Ishikawa (cell line): Measurements from ENCODE around the gene TLCD3A.

ENCODE experiments used
- EP300 ChIP-seq: IDR thresholded peaks from 2 replicates; pipeline ENCODE4 v1.6.1; 2012; ENCODE audit warnings: borderline replicate concordance
- TAF1 ChIP-seq: IDR thresholded peaks from 2 replicates; pipeline ENCODE4 v1.6.1; 2012; ENCODE audit warnings: low read depth, mild to moderate bottlenecking
- TCF12 ChIP-seq: IDR thresholded peaks from 2 replicates; pipeline ENCODE4 v1.6.1; 2012; ENCODE audit warnings: low read depth
- YY1 ChIP-seq: IDR thresholded peaks from 2 replicates; pipeline ENCODE4 v1.6.1; 2012; ENCODE audit warnings: low read depth

DNA sequence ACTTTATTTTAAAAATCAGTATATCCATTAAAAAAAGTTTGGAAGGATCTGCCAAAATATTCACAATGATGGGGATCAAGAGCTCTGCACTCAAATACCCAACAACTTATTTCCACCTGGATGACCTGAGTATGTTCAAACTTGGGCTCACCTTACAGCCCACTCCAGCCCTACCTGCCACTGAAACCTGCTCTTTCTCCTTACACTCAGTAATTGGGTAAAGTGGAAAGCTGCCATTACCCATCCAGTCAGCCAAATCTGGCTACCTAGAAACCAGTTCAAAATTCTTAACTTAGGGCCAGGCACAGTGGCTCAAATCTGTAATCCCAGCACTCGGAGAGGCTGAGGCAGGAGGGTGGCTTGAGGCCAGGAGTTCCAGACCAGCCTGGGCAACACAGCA is 27.4 kb upstream of the TLCD3A start:
- no peak for TF ChIP-seq EP300
- TF ChIP-seq YY1, result no peak
- no peak for TF ChIP-seq TAF1
- no peak for TF ChIP-seq TCF12
